Medulla oblongata (tissue), 1 donor: ENCODE data around the gene ARMS2.

Source experiments
- DNase-seq: peaks from one replicate; pipeline ENCODE4 v3.0.0-alpha.2; 2015; ENCODE audit errors: extremely low spot score

The ARMS2 gene

DNA sequence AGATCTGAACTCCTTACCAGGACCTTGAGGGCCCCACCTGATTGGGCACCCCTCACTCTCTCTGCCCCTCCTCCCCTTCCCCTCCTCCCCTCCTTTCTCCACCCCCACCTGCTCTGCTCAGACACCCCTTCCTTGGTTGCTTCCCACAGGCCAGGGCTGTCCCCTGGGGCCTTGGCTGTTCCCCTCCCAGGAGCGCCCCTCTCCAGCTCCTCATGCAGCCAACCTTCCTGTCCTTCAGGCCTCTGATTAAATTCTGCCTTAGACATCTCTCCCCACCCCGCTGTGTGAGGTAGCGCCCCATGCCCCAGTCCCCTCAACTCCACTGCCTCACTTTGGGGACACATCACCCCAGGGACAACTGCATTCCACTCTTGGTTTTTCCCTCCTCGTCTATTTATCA is 39.3 kb downstream of the ARMS2 start:
- DNase-seq = no peak

GRCh38 chr10:122494173-122494820 is 39.8 kb downstream of the ARMS2 start:
- no peak for DNase-seq

- no peak for DNase-seq
Measured at GRCh38 chr10:122494833-122495232, 40.4 kb downstream of the ARMS2 start.

- peak; percentile 53 for DNase-seq
Measured at GRCh38 chr10:122495406-122496340, 41.2 kb downstream of the ARMS2 start.

DNA sequence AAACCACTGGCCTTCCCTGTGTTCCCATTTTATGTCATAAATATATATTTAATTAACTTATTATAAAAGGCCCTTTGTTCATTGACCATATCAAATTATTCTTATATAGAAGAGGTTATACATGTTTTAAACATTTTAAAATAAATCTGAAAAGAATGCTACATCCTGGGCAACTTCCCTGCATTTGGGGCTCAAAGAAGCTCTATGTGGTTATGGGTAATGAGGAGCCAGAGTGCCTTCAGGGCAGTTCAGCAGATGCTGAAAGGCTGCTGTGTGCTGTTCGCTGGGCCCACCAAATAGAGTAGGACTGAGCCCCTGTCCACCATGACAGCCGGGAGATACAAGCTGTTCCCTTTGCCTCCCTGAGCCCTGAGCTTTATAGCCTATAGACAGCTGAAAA is 42.8 kb downstream of the ARMS2 start:
- DNase-seq = no peak

GRCh38 chr10:122498521-122498920 is 44.1 kb downstream of the ARMS2 start:
- DNase-seq = no peak

- no peak for DNase-seq
Measured at GRCh38 chr10:122499012-122499411, 44.6 kb downstream of the ARMS2 start.

GRCh38 chr10:122499491-122499941 is 45.1 kb downstream of the ARMS2 start:
- peak; percentile 81 for DNase-seq

- peak; percentile 40 for DNase-seq
Measured at GRCh38 chr10:122500194-122500593, 45.7 kb downstream of the ARMS2 start.

DNA sequence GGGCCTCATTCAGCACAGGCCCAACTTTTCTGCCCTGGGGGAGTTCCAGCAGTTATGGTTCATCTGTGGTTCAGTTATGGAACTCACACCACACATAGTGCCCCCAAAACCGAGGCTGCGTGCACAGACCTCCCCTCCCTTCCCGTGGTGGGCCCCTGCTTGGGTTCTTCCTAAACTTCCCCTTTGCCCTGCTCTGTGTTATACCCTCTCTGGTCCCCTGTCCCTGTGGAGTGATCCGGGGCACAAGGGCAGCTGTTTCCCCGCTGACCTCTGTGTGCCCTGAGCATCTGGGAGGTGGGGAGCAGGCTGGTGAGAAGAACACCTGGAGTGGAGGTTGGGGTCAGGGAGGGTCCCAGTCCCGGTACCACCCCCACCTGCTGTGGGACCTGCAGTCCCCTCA is 46.3 kb downstream of the ARMS2 start:
- no peak for DNase-seq

GRCh38 chr10:122503012-122503411 is 48.6 kb downstream of the ARMS2 start:
- no peak for DNase-seq

DNA sequence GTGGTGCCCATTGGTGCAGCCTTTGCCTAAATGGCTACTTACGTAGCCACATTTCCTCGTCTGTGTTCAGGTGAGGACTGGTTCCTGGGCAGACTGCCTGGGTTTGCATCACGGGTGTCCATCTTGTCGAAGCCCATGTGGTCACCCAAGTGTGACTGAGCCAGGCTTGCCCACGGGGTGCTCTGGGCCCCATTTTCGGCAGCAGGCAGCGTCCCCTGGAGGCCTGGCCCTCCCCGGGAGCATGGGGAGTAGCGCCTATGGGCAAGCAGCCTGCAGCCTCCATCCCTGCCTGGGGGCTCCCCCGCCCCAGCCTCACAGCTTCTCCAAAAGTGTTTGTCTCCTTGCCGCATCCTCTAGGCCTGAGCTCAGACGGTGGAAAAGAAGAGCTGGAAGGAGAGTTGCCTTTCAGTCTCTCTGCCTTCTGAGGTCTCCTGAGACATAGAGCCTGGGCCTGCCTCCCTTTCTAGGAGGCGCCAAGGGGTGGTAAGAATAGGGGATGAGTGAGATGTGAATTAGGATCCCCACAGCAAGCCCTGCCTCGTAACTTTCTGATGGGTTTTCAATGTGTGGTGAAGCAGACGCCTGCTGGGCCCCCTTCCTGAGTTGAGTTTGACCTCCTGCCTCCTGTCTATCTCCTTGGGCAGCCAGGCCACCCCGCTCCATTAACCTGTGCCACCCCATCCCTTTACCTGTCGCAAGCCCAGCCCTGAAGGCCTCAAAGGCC is 49.6 kb downstream of the ARMS2 start:
- DNase-seq = no peak

GRCh38 chr10:122504610-122504950 is 50.1 kb downstream of the ARMS2 start:
- peak; percentile 94 for DNase-seq

DNA sequence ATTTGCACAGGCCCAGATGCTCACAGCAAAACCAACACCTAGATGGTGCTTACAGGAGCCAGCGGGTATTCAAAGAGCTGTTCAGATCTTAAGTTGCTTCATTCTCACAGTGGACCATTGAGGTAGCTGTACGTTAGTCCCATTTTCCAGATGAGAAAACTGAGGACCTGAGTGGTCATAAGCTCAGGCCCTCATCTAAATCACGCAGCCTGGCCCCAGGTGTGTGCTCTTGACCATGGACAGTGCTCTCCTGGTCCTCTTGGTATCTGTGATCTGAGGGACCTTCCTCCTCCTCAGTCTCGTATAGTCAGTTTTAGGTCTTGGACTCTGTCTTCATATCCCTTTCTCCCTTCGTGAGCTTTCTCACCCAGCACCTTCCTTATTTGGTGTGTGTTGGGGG is 50.6 kb downstream of the ARMS2 start:
- no peak for DNase-seq

- no peak for DNase-seq
Measured at GRCh38 chr10:122505885-122506645, 51.6 kb downstream of the ARMS2 start.
